GM18520 (cell line): ENCODE data around the gene RFX1.

Source experiments
- ATAC-seq: cut with Tn5 transposase; IDR thresholded peaks from one replicate; pipeline ENCODE4 v1.9.1; 2021; ENCODE audit not compliant: unreplicated experiment

The RFX1 gene

GRCh38 chr19:13996928-13997630 lies 9.0 kb downstream of the RFX1 start:
- ATAC-seq: no peak

GRCh38 chr19:13995878-13996765 lies 10.0 kb downstream of the RFX1 start:
- ATAC-seq: no peak

GRCh38 chr19:13995017-13995728 lies 10.9 kb downstream of the RFX1 start:
- ATAC-seq: no peak

DNA sequence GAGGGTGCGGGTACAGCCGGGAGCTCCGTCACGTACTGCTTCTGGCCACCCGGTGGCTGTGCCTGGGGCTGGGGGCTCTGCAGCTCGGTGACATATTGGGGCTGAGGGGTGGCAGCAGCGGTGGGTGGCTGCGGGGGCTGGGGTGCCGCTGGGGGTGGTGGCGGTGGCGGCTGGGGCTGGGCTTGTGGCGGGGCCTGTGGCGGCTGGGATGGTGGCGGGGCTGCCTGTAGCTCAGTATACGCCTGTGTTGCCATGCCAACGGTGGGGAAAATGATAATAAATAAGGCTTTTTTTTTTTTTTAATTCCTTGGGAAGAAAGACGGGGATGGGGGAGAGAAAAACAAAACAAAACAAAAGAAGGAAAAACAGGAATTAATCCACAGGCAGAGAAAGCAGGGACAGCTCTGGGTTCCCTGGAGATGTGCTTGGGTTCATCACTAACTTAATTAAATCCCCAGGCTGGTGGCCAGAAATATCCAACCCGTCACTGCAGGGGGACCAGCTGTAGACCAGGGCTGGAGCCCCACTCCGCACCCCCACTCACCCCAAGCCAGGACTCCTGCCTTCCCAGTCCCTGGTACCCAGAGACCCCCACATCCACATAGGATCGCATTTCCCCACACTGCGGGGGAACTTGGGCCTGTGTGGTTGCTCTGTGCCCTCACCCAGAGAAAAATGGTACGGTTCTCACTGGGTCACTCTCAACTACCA lies 12.4 kb downstream of the RFX1 start:
- no peak for ATAC-seq

DNA sequence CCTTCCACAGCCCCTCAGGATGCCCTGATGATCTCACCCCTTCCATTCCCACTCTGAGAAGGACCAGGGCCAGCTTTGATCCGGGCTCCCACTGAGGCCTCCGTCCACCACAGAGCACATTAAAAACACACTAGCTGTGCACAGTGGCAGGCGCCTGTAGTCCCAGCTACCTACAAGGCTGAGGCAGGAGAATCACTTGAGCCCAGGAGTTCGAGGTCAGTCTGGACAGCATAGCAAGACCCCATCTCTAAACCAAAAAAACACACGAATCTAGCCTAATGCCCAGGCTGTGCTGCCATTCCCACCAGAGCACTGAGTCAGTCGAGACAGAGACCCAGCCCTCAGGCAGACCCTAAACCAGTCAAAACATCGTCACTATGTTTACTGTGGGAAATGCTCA lies 14.1 kb downstream of the RFX1 start:
- ATAC-seq: no peak

DNA sequence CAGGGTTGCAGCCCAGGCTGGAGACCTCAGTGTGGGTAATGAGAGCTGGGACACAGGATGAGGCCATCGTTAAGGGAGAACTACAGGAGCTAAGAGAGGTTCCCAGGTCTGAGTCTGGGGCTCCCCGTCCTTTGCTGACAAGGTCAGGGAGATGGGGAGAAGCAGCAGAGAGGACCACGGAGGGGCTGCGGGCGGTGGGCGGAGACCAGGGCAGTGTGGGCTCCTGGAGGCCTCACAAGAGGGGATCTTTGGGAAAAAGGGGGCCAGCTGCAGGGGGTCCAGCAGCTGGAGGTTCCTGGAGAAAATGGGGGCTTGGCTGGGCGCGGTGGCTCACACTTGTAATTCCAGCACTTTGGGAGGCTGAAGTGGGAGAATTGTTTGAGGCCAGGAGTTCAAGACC lies 16.0 kb downstream of the RFX1 start:
- no peak for ATAC-seq

- no peak for ATAC-seq
Observed at GRCh38 chr19:13989487-13989886, 16.6 kb downstream of the RFX1 start.

GRCh38 chr19:13987101-13987890 lies 18.8 kb downstream of the RFX1 start:
- no peak for ATAC-seq

- ATAC-seq: peak; percentile 72
Observed at GRCh38 chr19:13986348-13986904, 19.7 kb downstream of the RFX1 start.

DNA sequence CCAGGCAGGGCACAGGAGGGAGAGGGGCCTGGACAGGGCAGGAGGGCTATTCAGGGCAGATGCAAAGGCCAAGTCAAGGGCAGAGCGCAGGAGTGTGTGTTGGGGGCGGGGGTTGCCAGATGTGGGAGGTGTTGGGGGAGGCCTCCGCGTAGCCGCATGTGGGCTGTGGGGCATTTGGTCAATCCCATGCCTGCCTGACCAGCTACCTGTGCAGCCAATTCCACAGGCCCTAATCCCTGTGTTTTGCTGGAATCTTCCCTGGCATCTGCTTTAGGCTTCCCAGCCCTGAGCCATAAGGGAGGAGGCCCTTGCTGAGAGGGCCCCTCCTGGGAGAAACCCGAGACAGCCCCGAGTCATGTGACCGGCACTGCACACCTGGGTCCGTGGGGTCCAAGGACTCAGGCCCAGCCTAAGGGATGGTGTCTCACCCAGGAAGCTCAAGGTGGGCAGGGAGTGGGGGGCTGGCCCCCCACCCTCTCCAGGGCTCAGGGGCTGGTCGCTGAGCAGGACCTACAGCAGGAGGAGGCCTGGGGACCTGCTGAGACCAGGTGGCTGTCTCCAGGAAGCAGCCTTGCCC lies 20.3 kb downstream of the RFX1 start:
- ATAC-seq: no peak

- ATAC-seq: no peak
Observed at GRCh38 chr19:13984875-13985741, 21.0 kb downstream of the RFX1 start.

GRCh38 chr19:13984186-13984585 lies 21.9 kb downstream of the RFX1 start:
- no peak for ATAC-seq

DNA sequence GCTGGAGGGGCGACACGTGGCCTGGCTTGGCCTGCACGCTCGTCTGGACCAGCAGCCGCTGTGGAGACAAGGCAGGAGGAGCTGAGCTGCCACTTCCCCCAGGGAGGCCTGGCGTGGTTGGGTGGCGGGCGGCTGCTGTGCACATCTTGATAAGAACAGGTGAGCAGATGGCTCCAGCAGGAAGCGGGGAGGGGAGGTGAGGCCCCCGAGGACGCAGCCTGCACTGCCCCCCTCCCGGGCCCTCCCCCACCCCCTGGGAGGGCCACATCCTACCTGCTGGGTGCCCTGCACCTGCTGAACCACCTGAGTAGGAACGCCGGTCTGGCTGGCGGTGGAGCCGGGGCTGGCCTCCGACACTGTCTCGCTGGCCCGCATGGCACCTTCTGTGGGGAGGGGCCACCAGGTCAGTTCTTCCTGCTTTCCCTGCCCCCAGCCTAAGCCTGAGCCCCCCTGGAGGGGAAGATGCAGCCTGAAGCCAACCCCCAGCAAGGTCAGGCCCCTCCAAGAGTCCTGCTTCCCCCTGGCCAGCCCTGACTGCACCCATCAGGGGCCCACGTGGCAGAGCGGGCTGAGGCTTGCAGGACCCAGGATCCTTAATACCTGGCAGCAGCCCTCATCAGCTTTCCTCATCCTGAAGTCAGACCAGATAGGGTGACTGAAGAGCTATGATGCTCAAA lies 22.8 kb downstream of the RFX1 start:
- ATAC-seq: no peak

DNA sequence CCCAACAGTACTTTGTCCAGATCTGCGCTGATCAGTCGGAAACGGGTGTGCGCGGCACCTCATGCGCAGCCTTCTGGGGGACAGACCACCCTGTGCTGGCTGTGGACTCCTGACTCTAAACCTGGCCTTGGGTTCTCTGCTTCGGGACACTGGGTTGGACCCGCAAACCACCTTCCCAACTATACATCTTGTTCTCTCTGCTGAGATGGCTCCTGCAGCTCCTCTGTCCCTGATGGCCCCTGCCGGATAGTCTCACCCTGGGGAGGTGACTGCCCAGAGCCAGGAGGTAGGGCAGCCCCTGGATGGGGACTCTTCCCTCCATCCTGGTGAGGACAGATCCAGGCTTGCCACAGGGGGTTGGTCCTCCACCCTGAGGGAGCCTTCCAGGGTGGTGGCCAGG lies 23.3 kb downstream of the RFX1 start:
- no peak for ATAC-seq

- ATAC-seq: no peak
Observed at GRCh38 chr19:13981988-13982501, 24.1 kb downstream of the RFX1 start.

- ATAC-seq: no peak
Observed at GRCh38 chr19:13981467-13981866, 24.7 kb downstream of the RFX1 start.

DNA sequence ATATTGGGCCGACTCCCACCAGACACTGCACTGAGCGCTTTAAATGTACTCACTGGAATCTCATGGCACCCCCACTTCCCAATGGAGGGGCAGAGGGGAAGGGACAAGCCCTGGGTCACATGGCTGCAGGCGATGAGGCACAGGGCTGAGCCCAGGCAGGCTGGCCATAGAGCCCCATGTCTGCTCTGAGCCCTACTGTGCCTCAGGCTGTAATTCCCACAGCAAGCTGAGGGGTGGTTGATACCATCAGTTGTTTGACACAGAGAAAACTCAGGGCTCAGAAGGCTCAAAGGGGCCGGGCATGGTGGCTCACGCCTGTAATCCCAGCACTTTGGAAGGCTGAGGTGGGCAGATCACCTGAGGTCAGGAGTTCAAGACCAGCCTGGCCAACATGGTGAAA lies 25.1 kb downstream of the RFX1 start:
- no peak for ATAC-seq

DNA sequence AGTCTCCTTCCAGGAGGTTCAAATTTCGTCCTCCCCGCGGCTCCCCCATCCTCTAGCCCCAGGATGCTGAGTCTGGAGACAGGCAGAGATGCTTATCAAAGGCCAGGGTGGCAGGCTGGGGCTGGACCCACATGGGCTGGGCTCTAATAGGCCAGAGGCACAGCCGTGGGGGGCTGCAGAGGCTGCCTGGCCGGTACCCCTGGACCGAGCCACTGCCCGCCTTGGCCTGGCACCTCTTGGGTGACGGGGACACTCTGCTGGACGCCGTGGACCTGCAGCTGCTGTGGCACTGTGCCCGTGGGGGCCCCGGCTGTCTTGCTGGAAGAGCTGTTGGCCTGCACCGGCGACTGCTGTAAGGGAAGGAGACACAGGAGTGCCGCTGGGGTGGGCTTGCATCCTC lies 25.8 kb downstream of the RFX1 start:
- ATAC-seq: no peak
